Measurements from ENCODE around the gene ZNF20.

- TF ChIP-seq EZH2 (IDR thresholded peaks at IDR 0.05) (no peak), POLR2AphosphoS5 (IDR thresholded peaks at IDR 0.05; ENCODE audit: borderline replicate concordance, low read depth, low read length) (no peak)
Measured at GRCh38 chr19:12111943-12112637, 28.1 kb downstream of the ZNF20 start.
